CD4-positive, alpha-beta T cell (primary cell): ENCODE data around the gene CLPTM1. TPM values are rescaled to one million over a fixed set of nuclear protein-coding genes. Genes with fewer than 3 reads are reported as not detected.

ENCODE experiments used
- ATAC-seq: fragments of 200-7000 bp; cut with Tn5 transposase; one replicate; pipeline ENCODE4 v1.10.0; 2022; ENCODE audit warnings: mild to moderate bottlenecking; ENCODE audit not compliant: poor library complexity
- CTCF ChIA-PET: fragments of 350-600 bp; sonication (Branson Sonifier 250); formaldehyde crosslinking; loops from one replicate; lab custom pipeline; 2021; ENCODE audit warnings: antibody characterized with exemption, inconsistent platforms; lab: Charles Lee
- POLR2A ChIA-PET: fragments of 350-600 bp; sonication (Branson Sonifier 250); formaldehyde crosslinking; loops from one replicate; lab custom pipeline; 2021; ENCODE audit warnings: antibody characterized with exemption, inconsistent platforms; lab: Charles Lee
- DNase-seq, 14 experiments: peaks; one replicate each; pipeline ENCODE4 v3.0.0-alpha.2; 2013 to 2020; ENCODE audit warnings: mixed read lengths in 2 of 14
- H3K27ac ChIP-seq, 2 donors: one replicate each; pipeline versions ENCODE4 v1.5.1 to v1.7.0; 2013; ENCODE audit warnings: low read length in 2 of 2, low read depth in 1 of 2, mild to moderate bottlenecking in 1 of 2
- H3K27me3 ChIP-seq, 2 experiments: 1 replicate in 1 of 2; 2 replicates in 1 of 2; pipeline versions ENCODE4 v1.6.1 to v1.7.0; 2013; ENCODE audit warnings: low read length in 2 of 2, control low read depth in 1 of 2, mild to moderate bottlenecking in 1 of 2, moderate library complexity in 1 of 2; ENCODE audit not compliant: insufficient read depth in 2 of 2, control insufficient read depth in 1 of 2
- H3K36me3 ChIP-seq: one replicate; pipeline ENCODE4 v1.6.1; 2013; ENCODE audit warnings: low read length, control low read depth; ENCODE audit not compliant: insufficient read depth
- H3K4me1 ChIP-seq: one replicate; pipeline ENCODE4 v1.6.1; 2013; ENCODE audit warnings: low read length, control low read depth; ENCODE audit not compliant: insufficient read depth
- H3K4me3 ChIP-seq: one replicate; pipeline ENCODE4 v1.5.1; 2013; ENCODE audit warnings: mild to moderate bottlenecking, low read length, moderate library complexity
- H3K9me3 ChIP-seq, 2 experiments: 1 replicate in 1 of 2; 2 replicates in 1 of 2; pipeline versions ENCODE4 v1.6.1 to v1.7.0; 2013; ENCODE audit warnings: low read length in 2 of 2, mild to moderate bottlenecking in 2 of 2, control low read depth in 1 of 2, moderate library complexity in 1 of 2; ENCODE audit not compliant: control insufficient read depth in 1 of 2, insufficient read depth in 1 of 2
- H3K27ac Mint-ChIP-seq: one replicate; pipeline ENCODE4 v1.8.0; 2020; ENCODE audit warnings: mixed read lengths
- H3K27me3 Mint-ChIP-seq: one replicate; pipeline ENCODE4 v1.8.0; 2021; ENCODE audit warnings: mixed read lengths
- H3K36me3 Mint-ChIP-seq: one replicate; pipeline ENCODE4 v1.8.0; 2021; ENCODE audit warnings: low read depth, mixed read lengths
- H3K4me1 Mint-ChIP-seq: one replicate; pipeline ENCODE4 v1.8.0; 2021; ENCODE audit warnings: low read depth, mixed read lengths
- H3K4me3 Mint-ChIP-seq: one replicate; pipeline ENCODE4 v1.8.0; 2020; ENCODE audit warnings: mild to moderate bottlenecking, mixed read lengths
- H3K9me3 Mint-ChIP-seq: one replicate; pipeline ENCODE4 v1.8.0; 2020; ENCODE audit warnings: mixed read lengths
- intact Hi-C, 2 experiments: fragments of 100-400 bp; cut with DNase I in 1 of 2; cut with micrococcal nuclease in 1 of 2; formaldehyde crosslinking; loops; one replicate each; pipeline versions ENCODE4 v1.15.1 to v1.9.0; 2023 to 2025; cut with DNase I, micrococcal nuclease
- total RNA-seq, 174 experiments: library from RNA in 2 of 174; stranded (reverse) in 2 of 174; gene quantifications; one replicate each; pipeline ENCODE4 v1.2.3 and lab custom pipeline; 2021 to 2026
- TF ChIP-seq, protein P1 (sequence below): fragments of 200-600 bp; IDR thresholded peaks from one replicate; pipeline ENCODE4 v1.8.0; 2022; ENCODE audit warnings: antibody characterized with exemption, mild to moderate bottlenecking

Gene CLPTM1
- total RNA-seq, 2 experiments from 2014 or later, result 71.0 to 72.7 TPM

DNA sequence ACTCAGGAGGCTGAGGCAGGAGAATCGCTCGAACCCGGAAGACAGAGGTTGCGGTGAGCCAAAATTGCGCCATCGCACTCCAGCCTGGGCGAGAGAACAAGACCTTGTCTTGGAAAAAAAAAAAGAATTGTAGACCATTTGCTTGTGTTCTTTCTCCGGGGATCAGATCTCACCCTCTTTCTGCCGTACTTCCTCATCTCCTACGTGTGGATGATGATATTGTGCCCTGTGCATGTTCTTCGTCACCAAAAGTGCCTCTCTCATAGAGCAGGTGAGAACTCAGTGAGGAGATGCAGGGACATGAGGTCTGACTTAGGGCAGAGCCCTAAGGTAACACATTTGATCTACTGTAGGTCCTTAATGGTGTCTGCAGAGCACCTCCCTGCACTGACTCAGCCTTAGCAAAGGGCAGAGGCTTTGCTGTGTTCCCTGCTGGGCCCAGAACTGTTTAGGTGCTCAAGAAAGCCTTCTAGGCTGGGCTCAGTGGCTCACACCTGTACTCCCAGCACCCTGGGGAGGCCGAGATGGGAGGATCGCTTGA lies 8.1 kb upstream of the CLPTM1 start:
- peaks cover 4% of the 10 kb centered on the region for H3K36me3 ChIP-seq
- no peak overlapping the region for H3K4me3 Mint-ChIP-seq
- H3K4me1 Mint-ChIP-seq, result peaks cover 5% of the 10 kb centered on the region
- H3K4me1 ChIP-seq, result peaks cover 6% of the 10 kb centered on the region
- peaks cover 5% of the 10 kb centered on the region for H3K36me3 Mint-ChIP-seq
- CTCF ChIA-PET, result no interaction called here
- no peak overlapping the region for H3K27ac ChIP-seq
- H3K4me3 ChIP-seq, result no peak overlapping the region
- H3K9me3 Mint-ChIP-seq, result no peaks in the 10 kb centered on the region
- TF ChIP-seq, protein P1, sequence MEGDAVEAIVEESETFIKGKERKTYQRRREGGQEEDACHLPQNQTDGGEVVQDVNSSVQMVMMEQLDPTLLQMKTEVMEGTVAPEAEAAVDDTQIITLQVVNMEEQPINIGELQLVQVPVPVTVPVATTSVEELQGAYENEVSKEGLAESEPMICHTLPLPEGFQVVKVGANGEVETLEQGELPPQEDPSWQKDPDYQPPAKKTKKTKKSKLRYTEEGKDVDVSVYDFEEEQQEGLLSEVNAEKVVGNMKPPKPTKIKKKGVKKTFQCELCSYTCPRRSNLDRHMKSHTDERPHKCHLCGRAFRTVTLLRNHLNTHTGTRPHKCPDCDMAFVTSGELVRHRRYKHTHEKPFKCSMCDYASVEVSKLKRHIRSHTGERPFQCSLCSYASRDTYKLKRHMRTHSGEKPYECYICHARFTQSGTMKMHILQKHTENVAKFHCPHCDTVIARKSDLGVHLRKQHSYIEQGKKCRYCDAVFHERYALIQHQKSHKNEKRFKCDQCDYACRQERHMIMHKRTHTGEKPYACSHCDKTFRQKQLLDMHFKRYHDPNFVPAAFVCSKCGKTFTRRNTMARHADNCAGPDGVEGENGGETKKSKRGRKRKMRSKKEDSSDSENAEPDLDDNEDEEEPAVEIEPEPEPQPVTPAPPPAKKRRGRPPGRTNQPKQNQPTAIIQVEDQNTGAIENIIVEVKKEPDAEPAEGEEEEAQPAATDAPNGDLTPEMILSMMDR, result no peak
- no peaks in the 10 kb centered on the region for H3K27me3 ChIP-seq
- ATAC-seq, result no peak
- POLR2A ChIA-PET, result no interaction called here
- no peak overlapping the region for H3K27ac Mint-ChIP-seq
- intact Hi-C loops, result no loop called here
- no peak for DNase-seq
- H3K9me3 ChIP-seq, result no peaks in the 10 kb centered on the region
- H3K27me3 Mint-ChIP-seq, result no peaks in the 10 kb centered on the region

DNA sequence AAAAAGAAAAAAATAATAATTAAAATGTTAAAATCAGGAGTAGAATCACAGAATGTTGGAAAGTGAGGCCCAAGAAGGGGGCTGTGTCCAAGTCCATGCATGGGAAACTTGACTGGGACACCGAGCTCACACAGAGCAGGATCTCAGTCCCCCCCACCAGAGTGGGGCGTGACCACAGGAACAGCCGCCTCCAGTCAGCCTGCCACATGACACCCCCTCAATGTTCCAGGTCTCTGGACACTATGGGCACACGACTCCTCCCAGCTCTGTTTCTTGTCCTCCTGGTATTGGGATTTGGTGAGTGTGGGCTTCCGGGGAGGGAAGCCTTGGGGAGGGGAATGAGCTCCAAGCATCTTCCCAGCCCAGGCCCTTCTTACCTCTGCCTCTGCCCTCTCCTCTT lies 6.9 kb upstream of the CLPTM1 start:
- Histone ChIP-seq H3K9me3 (no peaks in the 10 kb centered on the region), H3K27ac (no peak overlapping the region), H3K4me1 (peaks cover 6% of the 10 kb centered on the region), H3K4me3 (no peak overlapping the region), H3K27me3 (no peaks in the 10 kb centered on the region), H3K36me3 (peaks cover 4% of the 10 kb centered on the region)
- intact Hi-C loops, result no loop called here
- TF ChIP-seq, protein P1, result no peak
- no peak overlapping the region for H3K4me3 Mint-ChIP-seq
- no peak overlapping the region for H3K27ac Mint-ChIP-seq
- POLR2A ChIA-PET, result no interaction called here
- DNase-seq (no peak), ATAC-seq (no peak)
- CTCF ChIA-PET, result no interaction called here
- no peaks in the 10 kb centered on the region for H3K27me3 Mint-ChIP-seq
- H3K9me3 Mint-ChIP-seq, result no peaks in the 10 kb centered on the region
- H3K4me1 Mint-ChIP-seq, result peaks cover 5% of the 10 kb centered on the region
- peaks cover 5% of the 10 kb centered on the region for H3K36me3 Mint-ChIP-seq

DNA sequence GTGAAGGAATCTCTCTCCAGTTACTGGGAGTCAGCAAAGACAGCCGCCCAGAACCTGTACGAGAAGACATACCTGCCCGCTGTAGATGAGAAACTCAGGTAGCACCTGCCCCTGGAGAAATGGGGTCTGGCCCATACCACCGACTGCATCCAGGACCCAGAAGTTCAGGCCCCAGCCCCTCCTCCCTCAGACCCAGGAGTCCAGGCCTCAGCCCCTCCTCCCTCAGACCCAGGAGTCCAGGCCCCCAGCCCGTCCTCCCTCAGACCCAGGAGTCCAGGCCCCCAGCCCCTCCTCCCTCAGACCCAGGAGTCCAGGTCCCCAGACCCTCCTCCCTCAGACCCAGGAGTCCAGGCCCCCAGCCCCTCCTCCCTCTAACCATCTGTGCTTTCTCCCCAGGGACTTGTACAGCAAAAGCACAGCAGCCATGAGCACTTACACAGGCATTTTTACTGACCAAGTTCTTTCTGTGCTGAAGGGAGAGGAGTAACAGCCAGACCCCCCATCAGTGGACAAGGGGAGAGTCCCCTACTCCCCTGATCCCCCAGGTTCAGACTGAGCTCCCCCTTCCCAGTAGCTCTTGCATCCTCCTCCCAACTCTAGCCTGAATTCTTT lies 6.3 kb upstream of the CLPTM1 start:
- ATAC-seq, result no peak
- Histone ChIP-seq H3K4me3 (no peak overlapping the region), H3K27ac (no peak overlapping the region), H3K27me3 (no peaks in the 10 kb centered on the region), H3K36me3 (peaks cover 4% of the 10 kb centered on the region), H3K4me1 (peaks cover 12% of the 10 kb centered on the region), H3K9me3 (no peaks in the 10 kb centered on the region)
- intact Hi-C loops, result no loop called here
- Mint-ChIP-seq H3K9me3 (no peaks in the 10 kb centered on the region), H3K36me3 (peaks cover 5% of the 10 kb centered on the region), H3K4me3 (no peak overlapping the region), H3K27ac (no peak overlapping the region), H3K4me1 (peaks cover 5% of the 10 kb centered on the region), H3K27me3 (no peaks in the 10 kb centered on the region)
- ChIA-PET POLR2A (no interaction called here), CTCF (no interaction called here)
- DNase-seq, result no peak
- TF ChIP-seq, protein P1, result no peak
